Endothelial cell of hepatic sinusoid (primary cell): ENCODE results near the gene PLCB4.

Experiments used
- in situ Hi-C: cut with HindIII; loops from 2 replicates; pipeline ENCODE4 v1.10.0; 2017; ENCODE audit warnings: low sequenced_read_pairs

PLCB4 gene

GRCh38 chr20:9300534-9300933 is 231.6 kb downstream of the PLCB4 start:
- in situ Hi-C loops: no loop called here

GRCh38 chr20:9301129-9302090 is 232.5 kb downstream of the PLCB4 start:
- in situ Hi-C loops: no loop called here

- in situ Hi-C loops: no loop called here
These were observed 233.2 kb downstream of the PLCB4 start for GRCh38 chr20:9302091-9302462.

DNA sequence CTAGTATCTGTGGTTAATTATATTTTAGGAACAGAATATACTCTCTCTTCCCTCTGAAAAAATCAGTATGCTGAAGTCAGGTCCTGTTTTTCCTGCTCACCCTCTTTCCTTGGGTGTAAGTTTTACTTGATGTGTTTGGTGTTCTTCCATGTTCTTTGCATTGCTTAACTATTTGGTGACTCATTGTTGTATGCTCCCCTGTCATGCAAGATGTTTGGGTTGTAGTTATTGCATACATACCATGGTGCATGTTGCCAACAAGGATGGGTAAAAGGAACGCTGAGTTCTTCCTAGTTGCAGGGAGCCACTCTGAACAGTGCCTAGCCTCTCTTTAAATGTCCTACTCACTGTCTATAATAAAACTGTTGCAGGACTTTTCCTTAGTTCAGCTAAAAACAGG is 237.6 kb downstream of the PLCB4 start:
- in situ Hi-C loops: no loop called here

- in situ Hi-C loops: no loop called here
These were observed 239.2 kb downstream of the PLCB4 start for GRCh38 chr20:9308056-9308455.

- in situ Hi-C loops: no loop called here
These were observed 242.2 kb downstream of the PLCB4 start for GRCh38 chr20:9311132-9311531.

GRCh38 chr20:9319687-9320384 is 250.9 kb downstream of the PLCB4 start:
- in situ Hi-C loops: no loop called here

- in situ Hi-C loops: no loop called here
These were observed 252.1 kb downstream of the PLCB4 start for GRCh38 chr20:9321007-9321406.

DNA sequence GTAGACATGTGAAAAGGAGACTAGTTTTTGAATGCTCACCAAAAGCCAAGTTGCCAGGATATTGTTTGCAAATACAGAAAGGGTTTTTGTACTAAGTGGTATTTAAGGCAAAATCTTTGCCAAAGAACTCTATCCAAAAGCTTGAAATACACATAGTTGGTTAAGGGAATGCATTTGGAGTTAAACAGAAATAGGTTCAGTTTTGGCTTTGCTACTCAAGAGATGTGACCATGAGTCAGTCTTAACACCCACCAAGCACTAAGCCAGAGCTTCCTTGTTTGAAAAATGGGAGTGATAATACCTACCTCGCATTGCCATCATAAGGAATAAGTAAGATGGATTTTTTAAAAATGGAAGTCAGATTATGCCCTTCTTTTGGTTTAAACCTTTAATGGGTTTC is 253.8 kb downstream of the PLCB4 start:
- in situ Hi-C loops: no loop called here

DNA sequence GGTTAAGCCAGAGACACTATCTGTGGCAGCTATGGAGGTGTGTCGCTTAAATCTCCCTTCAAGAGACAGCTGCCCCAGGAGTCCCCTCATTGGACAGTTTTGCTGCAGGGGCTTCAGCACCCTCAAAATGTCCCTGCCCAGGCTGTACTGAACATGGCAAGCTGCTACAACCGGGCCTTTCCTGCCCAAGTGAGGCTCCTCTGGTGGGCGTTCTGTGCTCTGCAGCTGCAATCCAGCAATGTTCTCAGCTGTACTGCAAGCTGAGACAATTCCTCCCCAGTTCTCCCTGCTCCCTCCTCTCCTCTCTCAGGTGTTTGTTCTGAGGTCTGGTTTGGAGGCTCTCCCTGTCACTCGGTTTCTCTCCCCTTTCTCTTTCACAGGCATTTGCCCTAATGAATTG is 254.7 kb downstream of the PLCB4 start:
- in situ Hi-C loops: no loop called here

DNA sequence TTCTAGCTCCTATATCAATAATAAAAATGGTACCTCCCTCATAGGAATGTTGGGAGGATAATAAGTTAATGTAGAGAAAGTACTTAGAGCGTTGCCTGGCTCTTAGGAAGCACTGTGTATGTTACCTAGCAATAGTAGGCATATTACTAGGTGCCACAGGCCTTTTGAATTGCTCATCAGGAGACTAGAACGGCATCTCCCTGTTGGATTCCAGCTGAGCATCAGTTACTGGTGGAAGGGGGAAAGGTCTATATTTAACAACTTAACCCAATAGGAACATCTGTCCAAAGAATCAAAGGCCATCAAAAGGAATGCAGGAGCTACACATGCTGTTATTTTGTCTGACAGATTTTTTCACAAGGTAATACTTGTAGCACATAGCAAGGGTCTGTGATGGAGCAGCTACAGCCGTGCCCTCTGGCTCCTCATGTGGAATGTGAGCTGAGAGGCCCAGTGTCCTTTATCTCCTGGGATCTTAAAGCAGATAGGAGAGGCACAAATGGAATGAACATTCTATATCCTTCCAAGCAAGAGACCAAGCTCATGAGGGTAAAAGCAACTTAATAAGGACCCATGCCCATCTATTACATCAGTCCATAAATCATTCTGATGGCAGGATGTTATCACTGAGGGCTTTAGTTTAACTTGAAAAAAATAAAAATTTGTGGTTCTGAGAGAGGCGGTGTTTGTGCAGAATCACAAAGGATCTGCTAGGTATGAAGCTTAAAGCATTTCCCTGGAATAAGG is 260.6 kb downstream of the PLCB4 start:
- in situ Hi-C loops: no loop called here

DNA sequence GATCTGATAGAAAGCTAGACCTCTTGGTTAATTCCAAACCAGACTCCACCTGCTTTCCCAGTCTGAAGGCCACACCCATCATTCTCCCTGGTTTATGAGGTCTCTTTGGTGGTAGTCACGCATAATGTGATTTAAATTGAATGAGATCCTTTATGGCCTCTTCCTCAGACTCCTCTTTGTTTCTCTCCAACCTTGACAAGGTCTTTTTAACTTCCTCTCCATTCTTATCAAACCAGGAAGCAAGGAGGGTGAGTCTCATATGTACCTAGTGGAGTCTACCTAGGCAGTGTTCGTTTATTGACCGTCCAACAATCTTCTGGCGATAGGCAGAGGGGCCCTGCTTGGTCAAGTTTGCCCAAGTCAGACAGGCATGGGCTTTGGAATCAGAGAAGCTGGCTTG is 261.3 kb downstream of the PLCB4 start:
- in situ Hi-C loops: no loop called here

GRCh38 chr20:9331707-9332435 is 263.0 kb downstream of the PLCB4 start:
- in situ Hi-C loops: no loop called here

- in situ Hi-C loops: no loop called here
These were observed 264.0 kb downstream of the PLCB4 start for GRCh38 chr20:9332791-9333479.

- in situ Hi-C loops: no loop called here
These were observed 266.0 kb downstream of the PLCB4 start for GRCh38 chr20:9334866-9335265.

DNA sequence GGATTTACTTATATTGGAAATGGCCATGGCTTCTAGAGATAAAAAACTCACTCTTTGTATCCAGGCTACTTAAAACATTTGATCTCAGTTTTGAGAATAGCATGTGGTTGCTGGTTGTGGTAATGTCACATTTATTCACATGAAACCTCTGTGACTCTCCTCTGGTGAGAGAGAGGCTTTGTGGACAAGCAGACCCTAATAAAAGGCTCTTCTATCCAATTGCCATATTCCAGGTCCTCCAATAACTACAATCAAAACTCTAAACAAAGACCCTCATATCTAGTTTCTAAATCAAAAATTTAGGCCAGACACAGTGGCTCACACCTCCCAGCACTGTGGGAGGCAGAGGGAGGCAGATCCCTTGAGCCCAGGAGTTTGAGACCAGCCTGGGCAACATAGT is 269.2 kb downstream of the PLCB4 start:
- in situ Hi-C loops: no loop called here

DNA sequence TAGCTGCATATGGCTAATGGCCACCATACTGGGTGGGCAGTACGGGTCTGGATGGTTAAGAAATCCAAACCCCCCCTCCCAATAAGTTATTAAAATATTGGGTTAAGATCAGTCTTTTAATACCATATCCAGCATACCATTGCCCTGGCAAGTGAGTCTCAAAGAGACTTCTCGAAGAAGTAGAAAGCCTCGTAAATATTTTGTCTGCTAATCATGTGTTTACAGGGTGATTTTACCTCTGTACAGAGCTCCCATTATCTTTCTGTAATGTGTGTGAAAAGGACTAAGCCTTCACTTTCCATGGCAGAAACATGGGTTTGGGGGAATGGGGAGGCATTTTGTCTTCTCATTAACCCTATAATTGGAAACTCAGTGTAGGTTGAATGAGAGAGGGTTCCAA is 270.8 kb downstream of the PLCB4 start:
- in situ Hi-C loops: loop anchor here (5.0 to 10.0 kb wide), 3 partner anchors 47 to 565 kb away; no protein-coding TSS in a partner anchor

DNA sequence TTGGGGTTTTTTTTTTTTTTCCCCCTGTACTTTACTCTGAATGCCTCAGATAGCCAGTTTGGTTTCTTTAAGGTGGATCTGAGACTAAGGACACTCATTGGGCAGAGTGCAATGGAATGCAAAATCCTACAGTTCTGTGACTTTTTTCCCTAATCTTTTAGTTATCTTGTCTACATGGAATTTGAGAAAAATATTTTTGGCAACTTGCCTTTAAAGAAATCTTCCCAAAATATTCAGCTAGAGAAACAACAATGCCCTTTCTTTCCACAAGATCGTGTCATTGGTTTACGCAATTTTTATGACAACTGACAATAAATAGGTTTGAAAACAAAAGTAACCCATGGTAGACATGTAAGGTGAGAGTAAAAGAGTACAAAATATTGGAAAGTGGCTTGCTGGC is 273.8 kb downstream of the PLCB4 start:
- in situ Hi-C loops: loop anchor here (5.0 to 10.0 kb wide), 3 partner anchors 50 to 568 kb away; no protein-coding TSS in a partner anchor

DNA sequence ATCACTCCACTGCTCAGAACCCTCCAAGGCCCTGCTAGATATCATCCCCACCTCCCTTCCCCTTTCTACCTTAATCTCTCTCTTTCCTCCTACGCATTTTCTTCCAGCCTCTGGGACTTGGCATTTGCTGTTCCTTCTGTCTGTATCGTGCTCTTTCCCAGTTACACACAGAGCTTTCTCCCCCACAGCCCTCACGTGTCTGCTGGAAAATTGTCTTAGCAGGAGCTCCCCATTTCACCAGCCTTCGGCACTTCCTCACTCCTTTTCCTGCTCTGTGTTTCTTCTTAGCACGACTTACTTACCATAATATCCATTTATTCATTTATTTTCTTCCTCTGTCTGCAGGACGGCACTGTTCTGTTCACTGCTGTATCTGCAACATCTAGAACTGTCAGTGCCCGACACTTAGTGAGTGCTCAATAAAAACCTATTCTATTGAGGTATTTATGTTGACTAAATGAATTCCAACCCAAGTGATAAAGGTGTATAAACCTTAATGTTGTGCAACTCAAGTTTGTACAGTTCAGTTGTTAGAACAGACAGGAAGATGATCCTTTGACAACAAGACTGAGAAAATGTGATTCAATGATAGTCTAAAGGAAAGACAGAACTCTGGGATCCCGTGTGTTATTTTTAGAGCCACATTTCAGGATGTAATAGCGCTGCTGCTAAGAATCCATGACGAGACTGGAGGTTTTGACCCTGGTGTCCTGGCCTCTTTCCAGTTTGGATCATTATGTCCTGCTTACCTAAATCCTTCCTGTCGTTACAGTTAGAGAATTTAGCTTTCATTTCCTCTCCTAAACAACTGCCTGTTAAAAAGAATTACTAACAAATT is 275.4 kb downstream of the PLCB4 start:
- in situ Hi-C loops: loop anchor here (5.0 to 10.0 kb wide), 3 partner anchors 52 to 570 kb away; no protein-coding TSS in a partner anchor
